CD14-positive monocyte (primary cell): Measurements from ENCODE around the gene FHL5. TPM values are rescaled to one million over a fixed set of nuclear protein-coding genes. Genes with fewer than 3 reads are reported as not detected.
A peak's percentile ranks its signal among the peaks of the same experiment; 100 is the strongest.

Source experiments
- DNase-seq, 3 donors: peaks; one replicate each; pipeline ENCODE4 v3.0.0-alpha.2; 2011 to 2022
- H2AFZ ChIP-seq: 2 replicates; pipeline ENCODE4 v1.6.0; 2012; ENCODE audit warnings: mild to moderate bottlenecking, low read depth, low read length, inconsistent platforms; ENCODE audit not compliant: insufficient read depth, poor library complexity, severe bottlenecking
- H3K27ac ChIP-seq, 2 donors: 1 replicate in 1 of 2; 2 replicates in 1 of 2; pipeline ENCODE4 v1.5.1; 2012 to 2013; ENCODE audit warnings: low read length in 2 of 2, control low read depth in 1 of 2, inconsistent platforms in 1 of 2, low read depth in 1 of 2, mild to moderate bottlenecking in 1 of 2
- H3K27me3 ChIP-seq, 2 donors: one replicate each; pipeline versions ENCODE4 v1.6.0 to v1.6.1; 2011 to 2013; ENCODE audit warnings: low read length in 2 of 2; ENCODE audit not compliant: control insufficient read depth in 2 of 2, insufficient read depth in 2 of 2
- H3K36me3 ChIP-seq, 2 donors: replicated peaks in 1 of 2; 1 replicate in 1 of 2; 2 replicates in 1 of 2; pipeline versions ENCODE4 v1.5.1 to v1.6.1; 2012 to 2013; ENCODE audit warnings: low read length in 2 of 2, control low read depth in 1 of 2, inconsistent platforms in 1 of 2, mild to moderate bottlenecking in 1 of 2; ENCODE audit not compliant: insufficient read depth in 2 of 2, control insufficient read depth in 1 of 2
- H3K4me1 ChIP-seq, 2 donors: 1 replicate in 1 of 2; 2 replicates in 1 of 2; pipeline versions ENCODE4 v1.5.1 to v1.6.1; 2012 to 2013; ENCODE audit warnings: low read length in 2 of 2, control low read depth in 1 of 2, inconsistent platforms in 1 of 2, mild to moderate bottlenecking in 1 of 2, moderate library complexity in 1 of 2; ENCODE audit not compliant: insufficient read depth in 2 of 2, control insufficient read depth in 1 of 2
- H3K4me2 ChIP-seq: replicated peaks from 2 replicates; pipeline ENCODE3; 2012; ENCODE audit warnings: low read length, moderate library complexity, mild to moderate bottlenecking; ENCODE audit not compliant: poor library complexity, severe bottlenecking; ENCODE audit errors: extremely low read depth
- H3K4me3 ChIP-seq, 3 experiments: fragments of 200-600 bp in 1 of 3; sonication (generic) in 1 of 3; replicated peaks in 1 of 3; 1 replicate in 2 of 3; 2 replicates in 1 of 3; pipeline ENCODE4 v1.5.1; 2011 to 2013; ENCODE audit warnings: low read length in 3 of 3, mild to moderate bottlenecking in 3 of 3, control low read depth in 2 of 3, low read depth in 2 of 3, inconsistent platforms in 1 of 3, moderate library complexity in 1 of 3
- H3K79me2 ChIP-seq: 2 replicates; pipeline ENCODE4 v1.6.0; 2012; ENCODE audit warnings: mild to moderate bottlenecking, control low read depth, inconsistent platforms, low read length, moderate library complexity; ENCODE audit not compliant: insufficient read depth
- H3K9ac ChIP-seq: 2 replicates; pipeline ENCODE4 v1.6.0; 2017; ENCODE audit warnings: low read length, mild to moderate bottlenecking; ENCODE audit not compliant: insufficient read depth, poor library complexity, severe bottlenecking
- H3K9me3 ChIP-seq, 2 donors: replicated peaks in 1 of 2; 1 replicate in 1 of 2; 2 replicates in 1 of 2; pipeline versions ENCODE4 v1.5.1 to v1.6.1; 2012 to 2013; ENCODE audit warnings: low read length in 2 of 2, control low read depth in 1 of 2; ENCODE audit not compliant: control insufficient read depth in 1 of 2, insufficient read depth in 1 of 2
- H4K20me1 ChIP-seq: 2 replicates; pipeline ENCODE4 v1.6.0; 2012; ENCODE audit warnings: mild to moderate bottlenecking, low read length, control low read depth, moderate library complexity; ENCODE audit not compliant: insufficient read depth
- H3K27ac Mint-ChIP-seq, 7 donors: one replicate each; pipeline ENCODE4 v1.8.0; 2020; ENCODE audit warnings: mild to moderate bottlenecking in 7 of 7, mixed read lengths in 7 of 7, moderate library complexity in 6 of 7, inconsistent platforms in 2 of 7
- H3K27me3 Mint-ChIP-seq, 3 donors: one replicate each; pipeline ENCODE4 v1.8.0; 2021 to 2022; ENCODE audit warnings: low read depth in 3 of 3, mild to moderate bottlenecking in 3 of 3, mixed read lengths in 3 of 3, moderate library complexity in 3 of 3, inconsistent platforms in 1 of 3
- H3K36me3 Mint-ChIP-seq, 2 donors: one replicate each; pipeline ENCODE4 v1.8.0; 2020; ENCODE audit warnings: mixed read lengths in 2 of 2, inconsistent platforms in 1 of 2, mild to moderate bottlenecking in 1 of 2
- H3K4me1 Mint-ChIP-seq: one replicate; pipeline ENCODE4 v1.8.0; 2020; ENCODE audit warnings: mild to moderate bottlenecking, mixed read lengths
- H3K4me3 Mint-ChIP-seq, 2 donors: one replicate each; pipeline ENCODE4 v1.8.0; 2020; ENCODE audit warnings: mild to moderate bottlenecking in 2 of 2, mixed read lengths in 2 of 2, moderate library complexity in 1 of 2
- H3K9me3 Mint-ChIP-seq, 7 donors: one replicate each; pipeline ENCODE4 v1.8.0; 2020 to 2022; ENCODE audit warnings: mixed read lengths in 7 of 7, mild to moderate bottlenecking in 6 of 7, moderate library complexity in 6 of 7, inconsistent platforms in 2 of 7
- WGBS: methylation state at CpG from one replicate; pipeline ENCODE4 v1.1.5; 2013; ENCODE audit warnings: missing lambda C conversion rate; ENCODE audit not compliant: insufficient coverage; 5-methylcytosine and 5-hydroxymethylcytosine counted together
- intact Hi-C, 2 donors: fragments of 100-400 bp; cut with micrococcal nuclease; formaldehyde crosslinking; loops; one replicate each; pipeline versions ENCODE4 v1.15.0 to v1.15.1; 2023
- polyA plus RNA-seq, 3 donors: library from polyadenylated mRNA; depleted of rRNA in 1 of 3; unstranded in 2 of 3; stranded (reverse) in 1 of 3; fragments of 300-500 nt in 2 of 3; fragments of >200 nt in 1 of 3; fragmentation: Illumina TruSeq in 2 of 3; gene quantifications; 1 replicate in 2 of 3; 2 replicates in 1 of 3; pipeline ENCODE4 v1.2.3, GENCODE V29; 2012 to 2021
- TF ChIP-seq, protein P1 (sequence below): fragments of 200-600 bp; IDR thresholded peaks from one replicate; pipeline ENCODE4 v1.8.0; 2022; ENCODE audit warnings: antibody characterized with exemption, mild to moderate bottlenecking

Gene FHL5
- polyA plus RNA-seq, 3 donors = not detected

DNA sequence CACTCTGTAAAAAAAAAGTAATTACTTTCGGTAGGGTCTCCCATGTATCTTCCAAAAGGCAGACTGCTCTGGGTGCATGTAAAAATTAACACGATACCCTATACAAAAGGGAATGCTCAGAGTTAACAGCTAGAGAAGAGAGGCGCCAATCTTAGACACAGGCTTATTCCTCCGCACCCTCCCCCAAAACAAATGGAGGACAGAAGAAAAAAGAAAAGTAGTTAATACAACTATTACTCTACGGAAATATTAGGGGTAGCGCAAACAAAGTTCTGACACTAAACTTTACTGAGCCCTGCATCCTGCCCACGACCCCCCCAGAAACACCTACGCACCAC is 41.7 kb upstream of the FHL5 start:
- Histone ChIP-seq H3K4me2 (peak overlapping the region; percentile 88), H3K27ac (peak overlapping the region; percentile 97 to 98), H3K9ac (peak overlapping the region; percentile 95), H3K4me3 (peak overlapping the region; percentile 51 to 92 (median 82)), H3K9me3 (no peaks in the 10 kb centered on the region), H3K79me2 (peaks cover 31% of the 10 kb centered on the region), H3K36me3 (peaks cover 14 to 15% of the 10 kb centered on the region in 2 donors), H3K27me3 (no peaks in the 10 kb centered on the region), H4K20me1 (no peaks in the 10 kb centered on the region), H3K4me1 (peaks cover 15 to 16% of the 10 kb centered on the region in 2 donors), H2AFZ (peak overlapping the region; percentile 84)
- no peaks in the 10 kb centered on the region for H3K27me3 Mint-ChIP-seq
- TF ChIP-seq, protein P1, sequence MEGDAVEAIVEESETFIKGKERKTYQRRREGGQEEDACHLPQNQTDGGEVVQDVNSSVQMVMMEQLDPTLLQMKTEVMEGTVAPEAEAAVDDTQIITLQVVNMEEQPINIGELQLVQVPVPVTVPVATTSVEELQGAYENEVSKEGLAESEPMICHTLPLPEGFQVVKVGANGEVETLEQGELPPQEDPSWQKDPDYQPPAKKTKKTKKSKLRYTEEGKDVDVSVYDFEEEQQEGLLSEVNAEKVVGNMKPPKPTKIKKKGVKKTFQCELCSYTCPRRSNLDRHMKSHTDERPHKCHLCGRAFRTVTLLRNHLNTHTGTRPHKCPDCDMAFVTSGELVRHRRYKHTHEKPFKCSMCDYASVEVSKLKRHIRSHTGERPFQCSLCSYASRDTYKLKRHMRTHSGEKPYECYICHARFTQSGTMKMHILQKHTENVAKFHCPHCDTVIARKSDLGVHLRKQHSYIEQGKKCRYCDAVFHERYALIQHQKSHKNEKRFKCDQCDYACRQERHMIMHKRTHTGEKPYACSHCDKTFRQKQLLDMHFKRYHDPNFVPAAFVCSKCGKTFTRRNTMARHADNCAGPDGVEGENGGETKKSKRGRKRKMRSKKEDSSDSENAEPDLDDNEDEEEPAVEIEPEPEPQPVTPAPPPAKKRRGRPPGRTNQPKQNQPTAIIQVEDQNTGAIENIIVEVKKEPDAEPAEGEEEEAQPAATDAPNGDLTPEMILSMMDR = no peak
- DNase-seq = no peak
- H3K36me3 Mint-ChIP-seq = peaks cover 10 to 12% of the 10 kb centered on the region in 2 donors
- H3K4me3 Mint-ChIP-seq = peak overlapping the region; percentile 97 to 98
- H3K9me3 Mint-ChIP-seq = no peaks in the 10 kb centered on the region
- 0% methylated on average over 3 of the region's 8 CpGs for WGBS
- H3K27ac Mint-ChIP-seq = peak overlapping the region; percentile 99 to 100 (median 100)
- intact Hi-C loops = loop anchor here in 1 of 2 donors (5.0 kb wide), 1 partner anchor 376 kb away; the partner anchor contains the start of gene NDUFAF4
- peaks cover 17% of the 10 kb centered on the region for H3K4me1 Mint-ChIP-seq

DNA sequence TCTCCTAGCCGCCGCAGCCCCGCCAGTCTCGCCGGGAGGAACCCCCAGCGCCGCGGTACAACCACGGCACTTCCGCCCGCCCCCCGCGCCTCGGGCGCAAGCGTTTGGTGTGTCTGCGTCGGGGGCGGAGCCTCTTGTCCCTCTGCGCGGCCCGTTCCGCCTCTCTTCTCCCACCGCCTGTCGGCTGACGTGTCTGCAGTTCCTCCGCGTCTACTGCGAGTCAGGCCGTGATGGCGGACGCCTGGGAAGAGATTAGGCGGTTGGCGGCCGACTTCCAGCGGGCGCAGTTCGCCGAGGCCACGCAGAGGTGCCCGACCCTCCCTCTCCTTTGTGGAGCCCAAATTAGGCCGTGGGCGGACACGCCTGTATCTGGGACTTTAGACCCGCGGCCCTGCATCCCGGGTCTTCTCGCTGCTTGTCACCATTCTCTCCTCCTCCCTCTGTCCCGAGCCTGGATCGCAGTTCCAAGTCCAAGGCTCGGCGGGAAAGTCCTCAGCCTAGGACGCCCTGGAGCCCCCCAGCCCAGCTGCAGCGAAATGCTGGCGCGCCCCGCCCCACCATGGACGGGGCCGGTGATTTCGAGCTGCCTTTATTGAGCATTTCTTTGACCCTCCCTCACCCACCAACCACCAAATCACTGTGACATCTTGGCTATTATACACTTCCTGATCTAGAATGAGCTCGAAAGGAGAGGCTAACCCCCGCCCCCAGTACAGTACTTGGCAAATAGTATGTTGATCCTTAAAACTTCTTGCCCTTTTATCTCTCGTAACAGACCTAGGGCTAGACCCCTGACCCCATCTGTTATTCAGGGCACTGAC is 41.1 kb upstream of the FHL5 start, which contains the start of gene UFL1:
Gene UFL1 (plus strand): TSS at position 163 of the 821 bp plus-strand sequence. CDS start 68 bp downstream, at position 231.
- under 1% methylated on average over 60 of the region's 63 CpGs for WGBS
- peak within 1 kb of the TSS; percentile 99 to 100 (median 100) for H3K27ac Mint-ChIP-seq
- intact Hi-C loops = loop anchor here in 1 of 2 donors (5.0 kb wide), 1 partner anchor 375 kb away; the partner anchor contains the start of gene NDUFAF4
- H3K9me3 Mint-ChIP-seq = no peaks in the 10 kb centered on the region
- peaks cover 13 to 16% of the 10 kb centered on the region in 2 donors for H3K36me3 Mint-ChIP-seq
- H3K36me3 ChIP-seq = peaks cover 19 to 21% of the 10 kb centered on the region in 2 donors
- H3K27me3 Mint-ChIP-seq = no peaks in the 10 kb centered on the region
- no peaks in the 10 kb centered on the region for H3K9me3 ChIP-seq
- peak; percentile 88 to 94 (median 89) for DNase-seq
- peaks cover 31% of the 10 kb centered on the region for H3K79me2 ChIP-seq
- H4K20me1 ChIP-seq = no peaks in the 10 kb centered on the region
- H3K4me3 Mint-ChIP-seq = peak within 1 kb of the TSS; percentile 97 to 98
- H2AFZ ChIP-seq = peak within 1 kb of the TSS; percentile 84
- peak within 1 kb of the TSS; percentile 51 to 92 (median 82) for H3K4me3 ChIP-seq
- no peaks in the 10 kb centered on the region for H3K27me3 ChIP-seq
- peaks cover 15 to 16% of the 10 kb centered on the region in 2 donors for H3K4me1 ChIP-seq
- H3K4me1 Mint-ChIP-seq = peaks cover 17% of the 10 kb centered on the region
- TF ChIP-seq, protein P1 = no peak
- H3K4me2 ChIP-seq = peak within 1 kb of the TSS; percentile 88
- H3K9ac ChIP-seq = peak within 1 kb of the TSS; percentile 95
- peak within 1 kb of the TSS; percentile 97 to 98 for H3K27ac ChIP-seq
